ENCODE results near the gene HGD.
"Not testable (repeated sequence)": the region's sequence is repeated elsewhere in the genome, so short reads cannot be mapped to it uniquely, and the experiment has no call there.

The HGD gene

DNA sequence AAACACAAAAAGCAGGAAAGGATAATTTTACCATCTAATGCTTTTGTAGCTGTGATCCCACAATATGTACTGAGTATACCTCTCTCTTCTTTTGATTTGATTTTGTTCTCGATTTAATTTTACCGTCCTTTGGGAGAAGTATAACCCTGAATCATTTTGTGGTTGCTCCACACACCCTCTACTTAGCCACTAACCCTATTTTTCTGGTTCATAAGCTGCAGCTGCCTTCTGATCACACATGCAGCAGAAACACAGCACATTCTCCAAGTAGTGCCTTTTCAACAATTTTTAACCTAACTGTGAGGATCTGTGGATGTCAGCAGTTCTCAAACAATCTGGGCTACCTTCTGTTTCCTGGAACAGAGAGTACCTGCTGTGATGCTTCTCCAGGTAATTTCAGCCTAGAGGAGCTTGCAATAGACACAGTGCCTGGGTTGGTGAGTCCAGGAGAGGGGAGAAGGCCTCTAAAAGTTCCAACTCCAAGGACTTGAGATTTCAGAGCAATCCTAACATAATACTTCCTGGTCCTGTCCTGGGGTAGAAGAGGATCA is 40.3 kb downstream of the HGD start:
- DNase-seq (ENCODE audit: low read depth), result no peak
- TF ChIP-seq, protein P1, sequence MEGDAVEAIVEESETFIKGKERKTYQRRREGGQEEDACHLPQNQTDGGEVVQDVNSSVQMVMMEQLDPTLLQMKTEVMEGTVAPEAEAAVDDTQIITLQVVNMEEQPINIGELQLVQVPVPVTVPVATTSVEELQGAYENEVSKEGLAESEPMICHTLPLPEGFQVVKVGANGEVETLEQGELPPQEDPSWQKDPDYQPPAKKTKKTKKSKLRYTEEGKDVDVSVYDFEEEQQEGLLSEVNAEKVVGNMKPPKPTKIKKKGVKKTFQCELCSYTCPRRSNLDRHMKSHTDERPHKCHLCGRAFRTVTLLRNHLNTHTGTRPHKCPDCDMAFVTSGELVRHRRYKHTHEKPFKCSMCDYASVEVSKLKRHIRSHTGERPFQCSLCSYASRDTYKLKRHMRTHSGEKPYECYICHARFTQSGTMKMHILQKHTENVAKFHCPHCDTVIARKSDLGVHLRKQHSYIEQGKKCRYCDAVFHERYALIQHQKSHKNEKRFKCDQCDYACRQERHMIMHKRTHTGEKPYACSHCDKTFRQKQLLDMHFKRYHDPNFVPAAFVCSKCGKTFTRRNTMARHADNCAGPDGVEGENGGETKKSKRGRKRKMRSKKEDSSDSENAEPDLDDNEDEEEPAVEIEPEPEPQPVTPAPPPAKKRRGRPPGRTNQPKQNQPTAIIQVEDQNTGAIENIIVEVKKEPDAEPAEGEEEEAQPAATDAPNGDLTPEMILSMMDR (IDR thresholded peaks at IDR 0.05; ENCODE audit: insufficient read depth, low read depth, low read length, missing control alignments), result no peak
- H3K4me3 ChIP-seq (ENCODE audit: low read length), result no peak overlapping the region

DNA sequence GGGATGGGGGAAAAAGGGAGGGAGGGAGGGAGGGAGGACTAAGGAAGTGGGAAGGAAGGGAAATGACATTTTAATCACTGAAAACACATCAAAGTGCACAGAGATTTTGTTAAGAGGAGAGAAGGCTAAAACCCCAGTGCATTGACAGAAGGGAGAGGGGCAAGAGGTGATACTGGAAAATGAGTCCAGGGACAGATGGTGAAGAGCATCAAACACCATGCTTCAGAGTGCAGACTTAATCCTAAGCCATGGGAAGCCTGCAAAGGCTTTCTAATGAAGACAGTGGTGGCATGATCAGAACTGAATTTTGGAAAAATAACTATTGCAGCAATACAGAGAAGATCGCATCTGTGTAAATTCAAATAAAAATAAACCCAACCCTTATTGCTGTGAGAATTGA is 41.8 kb downstream of the HGD start:
- H3K4me3 ChIP-seq (ENCODE audit: low read length), result no peak overlapping the region
- no peak for DNase-seq (ENCODE audit: low read depth)
- TF ChIP-seq, protein P1 (IDR thresholded peaks at IDR 0.05; ENCODE audit: insufficient read depth, low read depth, low read length, missing control alignments), result no peak

DNA sequence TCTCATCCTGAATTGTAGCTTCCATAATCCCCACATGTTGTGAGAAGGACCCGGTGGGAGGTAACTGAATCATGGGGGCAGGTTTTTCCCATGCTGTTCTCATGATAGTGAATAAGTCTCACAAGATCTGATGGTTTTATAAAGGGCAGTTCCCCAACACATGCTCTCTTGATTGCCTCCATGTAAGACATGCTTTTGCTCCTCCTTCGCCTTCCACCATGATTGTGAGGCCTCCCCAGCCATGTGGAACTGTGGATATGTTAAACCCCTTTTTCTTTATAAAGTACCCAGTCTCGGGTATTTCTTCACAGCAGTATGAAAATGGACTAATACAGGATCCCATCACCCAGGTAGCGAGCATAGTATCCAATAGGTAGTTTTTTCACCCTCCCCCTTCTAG is 43.2 kb downstream of the HGD start:
- DNase-seq (ENCODE audit: low read depth); H3K4me3 ChIP-seq (ENCODE audit: low read length): not testable (repeated sequence)

DNA sequence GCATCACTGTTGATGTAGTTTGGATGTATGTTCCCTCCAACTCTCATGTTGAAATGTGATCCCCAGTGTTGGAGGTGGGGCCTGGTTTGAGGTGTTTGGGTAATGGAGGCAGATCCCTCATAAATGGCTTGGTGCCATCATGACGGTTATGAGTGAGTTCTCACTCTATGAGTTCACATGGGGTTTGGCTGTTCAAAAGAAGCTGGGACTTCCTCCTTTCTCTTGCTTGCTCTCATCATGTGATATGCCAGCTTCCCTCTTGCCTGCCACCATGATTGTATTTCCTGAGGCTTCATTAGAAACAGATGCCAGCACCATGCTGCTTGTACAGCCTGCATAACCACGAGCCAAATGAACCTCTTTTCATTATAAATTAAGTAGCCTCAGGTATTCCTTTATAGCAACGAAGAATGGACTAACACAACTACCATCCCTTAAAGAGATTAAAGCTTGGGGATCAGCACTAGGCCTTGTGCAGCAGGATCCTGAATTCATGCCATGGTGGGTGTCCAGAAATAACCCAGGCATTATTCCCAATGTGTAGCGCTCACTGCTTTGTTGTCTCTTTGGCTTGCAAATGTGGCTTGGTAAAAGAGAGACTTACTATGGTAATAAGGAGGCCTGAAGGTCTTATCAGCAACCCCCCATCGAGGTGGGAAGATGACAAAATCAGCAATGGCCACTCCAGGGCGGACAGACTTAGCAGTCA is 44.0 kb downstream of the HGD start:
- TF ChIP-seq, protein P1 (IDR thresholded peaks at IDR 0.05; ENCODE audit: insufficient read depth, low read depth, low read length, missing control alignments), result no peak
- H3K4me3 ChIP-seq (ENCODE audit: low read length), result no peak overlapping the region
- DNase-seq (ENCODE audit: low read depth), result peak; percentile 7

DNA sequence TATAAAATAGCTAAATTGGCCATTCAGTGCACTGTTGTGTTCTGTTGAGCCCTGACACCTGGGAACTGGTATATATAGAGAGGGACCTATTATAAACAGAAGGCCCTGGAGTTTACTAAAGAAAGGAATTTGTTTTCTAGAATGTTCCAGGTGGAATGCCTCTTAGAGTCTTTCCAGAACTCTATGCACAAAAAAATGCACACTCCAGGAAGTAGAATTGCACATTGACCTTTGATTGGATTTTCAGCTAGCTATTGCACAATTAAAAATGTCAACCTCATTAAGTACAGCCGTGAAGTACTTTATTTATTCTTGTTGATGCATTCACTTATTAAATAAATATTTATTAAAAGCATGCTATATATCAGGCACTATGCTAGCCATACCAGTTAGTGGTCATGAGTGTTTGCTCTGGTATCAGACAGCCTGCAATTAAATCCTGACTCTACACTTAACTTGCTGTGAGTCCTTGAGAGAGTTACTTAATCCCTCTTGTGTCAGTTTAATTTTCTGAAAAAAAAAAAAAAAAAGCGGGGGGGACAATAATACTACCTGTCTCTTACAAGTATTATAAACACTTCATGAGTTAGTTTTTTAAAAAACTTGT is 45.1 kb downstream of the HGD start:
- no peak overlapping the region for H3K4me3 ChIP-seq (ENCODE audit: low read length)
- TF ChIP-seq, protein P1 (IDR thresholded peaks at IDR 0.05; ENCODE audit: insufficient read depth, low read depth, low read length, missing control alignments), result no peak
- no peak for DNase-seq (ENCODE audit: low read depth)

DNA sequence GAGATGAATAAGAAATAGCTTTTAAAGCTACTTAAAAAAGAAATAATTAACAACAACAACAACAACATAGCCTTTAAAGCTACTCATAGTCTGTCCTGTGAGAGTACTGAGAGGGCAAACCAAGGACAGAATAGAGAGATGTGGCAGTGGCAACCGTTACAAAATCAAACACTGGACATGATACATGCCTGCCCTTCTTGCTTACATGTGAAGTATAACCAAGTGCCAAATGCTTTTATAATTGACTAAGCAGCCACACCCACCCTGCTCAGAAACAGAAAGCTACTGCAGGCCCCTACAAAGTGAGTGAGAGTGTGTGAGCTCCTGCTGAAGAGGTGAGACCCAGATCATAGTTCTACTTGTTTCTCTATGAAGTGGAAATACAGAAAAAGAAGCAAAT is 47.5 kb downstream of the HGD start:
- no peak overlapping the region for H3K4me3 ChIP-seq (ENCODE audit: low read length)
- DNase-seq (ENCODE audit: low read depth), result peak; percentile 55
- TF ChIP-seq, protein P1 (IDR thresholded peaks at IDR 0.05; ENCODE audit: insufficient read depth, low read depth, low read length, missing control alignments), result no peak

DNA sequence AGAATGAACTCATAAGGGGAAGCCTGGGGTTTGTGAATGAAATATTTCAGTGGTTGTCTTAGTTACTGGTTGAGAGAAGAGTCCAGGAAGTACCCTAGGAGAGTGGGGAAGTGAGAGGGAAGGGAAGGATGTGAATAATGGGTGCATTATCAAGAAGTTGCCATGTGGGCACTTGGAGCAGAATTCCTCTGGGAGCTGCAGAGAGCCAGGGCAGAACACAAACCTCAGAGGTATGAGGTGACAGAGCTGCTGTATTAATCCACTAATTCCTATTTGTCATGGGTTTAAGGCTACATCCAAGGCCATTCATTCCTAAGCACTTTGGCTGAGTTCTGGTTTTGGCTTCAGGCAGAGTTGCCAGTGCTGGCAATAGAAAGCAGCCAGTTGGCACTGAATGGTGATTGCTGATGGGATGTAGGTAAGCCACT is 56.9 kb downstream of the HGD start:
- no peak for DNase-seq (ENCODE audit: low read depth)
- TF ChIP-seq, protein P1 (IDR thresholded peaks at IDR 0.05; ENCODE audit: insufficient read depth, low read depth, low read length, missing control alignments), result no peak
- H3K4me3 ChIP-seq (ENCODE audit: low read length), result no peak overlapping the region

Data from epithelial cell of esophagus (primary cell).